NT2/D1 (cell line): ENCODE results near the gene CEP41.

ENCODE experiments used
- DNase-seq: peaks from one replicate; pipeline ENCODE4 v3.0.0-alpha.2; 2011; ENCODE audit warnings: low read depth, low spot score
- H3K27me3 ChIP-seq: 2 replicates; pipeline ENCODE4 v1.6.0; 2011; ENCODE audit warnings: mild to moderate bottlenecking; ENCODE audit not compliant: insufficient read length, insufficient read depth
- H3K36me3 ChIP-seq: 2 replicates; pipeline ENCODE4 v1.6.1; 2011; ENCODE audit warnings: mild to moderate bottlenecking, low read length, mixed read lengths; ENCODE audit not compliant: insufficient read depth, insufficient read length
- H3K4me1 ChIP-seq: 2 replicates; pipeline ENCODE4 v1.5.1; 2011; ENCODE audit not compliant: insufficient read depth, insufficient read length
- H3K4me3 ChIP-seq: 2 replicates; pipeline ENCODE4 v1.5.1; 2011; ENCODE audit warnings: low read depth; ENCODE audit not compliant: insufficient read length
- H3K9ac ChIP-seq: 2 replicates; pipeline ENCODE4 v1.6.0; 2011; ENCODE audit warnings: low read depth; ENCODE audit not compliant: insufficient read length
- H3K9me3 ChIP-seq: 2 replicates; pipeline ENCODE4 v1.5.1; 2011; ENCODE audit warnings: mild to moderate bottlenecking, low read length; ENCODE audit not compliant: insufficient read depth
- SUZ12 ChIP-seq: IDR thresholded peaks from 2 replicates; pipeline ENCODE4 v1.6.1; 2011; ENCODE audit not compliant: insufficient read length, insufficient read depth; ENCODE audit errors: extremely low read depth
- YY1 ChIP-seq: IDR thresholded peaks from 2 replicates; pipeline ENCODE4 v1.6.1; 2011; ENCODE audit not compliant: insufficient read length, insufficient read depth
- ZNF274 ChIP-seq: IDR thresholded peaks from 2 replicates; pipeline ENCODE4 v1.6.1; 2011; ENCODE audit warnings: mild to moderate bottlenecking, low read depth, low read length

The CEP41 gene

DNA sequence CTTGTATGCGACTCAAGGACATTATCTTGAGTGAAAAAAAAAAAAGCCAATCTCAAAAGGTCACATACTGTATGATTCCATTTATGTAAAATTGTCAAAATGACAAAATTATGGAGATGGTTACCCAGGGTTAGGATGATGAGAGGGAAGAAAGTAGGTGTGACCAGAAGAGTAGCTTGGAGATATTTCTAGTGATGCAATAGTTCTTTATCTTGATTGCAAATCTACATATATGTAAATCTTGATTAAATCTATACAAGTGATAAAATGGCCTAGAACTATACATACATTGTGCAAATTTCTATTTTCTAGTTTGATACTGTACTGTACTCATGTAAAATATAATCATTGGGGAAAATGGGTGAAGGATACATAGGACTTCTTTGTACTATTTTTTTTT, 4.6 kb downstream of the CEP41 start:
- Histone ChIP-seq H3K4me3 (no peak overlapping the region), H3K27me3 (no peaks in the 10 kb centered on the region), H3K4me1 (no peaks in the 10 kb centered on the region), H3K36me3 (peaks cover 4% of the 10 kb centered on the region), H3K9ac (no peak overlapping the region), H3K9me3 (no peaks in the 10 kb centered on the region; the same call in 1 of the 2 replicates)
- DNase-seq: no peak
- TF ChIP-seq ZNF274: no peak
- TF ChIP-seq SUZ12: no peak
- TF ChIP-seq YY1: no peak

- Histone ChIP-seq H3K36me3 (peaks cover 4% of the 10 kb centered on the region), H3K4me1 (no peaks in the 10 kb centered on the region), H3K27me3 (no peaks in the 10 kb centered on the region), H3K9me3 (no peaks in the 10 kb centered on the region; the same call in 1 of the 2 replicates), H3K4me3 (no peak overlapping the region), H3K9ac (no peak overlapping the region)
- TF ChIP-seq YY1: no peak
- TF ChIP-seq SUZ12: no peak
- TF ChIP-seq ZNF274: no peak
- no peak for DNase-seq
These were observed 5.4 kb downstream of the CEP41 start for GRCh38 chr7:130435311-130435854.

- no peaks in the 10 kb centered on the region for H3K27me3 ChIP-seq
- no peaks in the 10 kb centered on the region for H3K4me1 ChIP-seq
- no peaks in the 10 kb centered on the region for H3K9me3 ChIP-seq
- H3K9ac ChIP-seq: no peak overlapping the region
- no peak overlapping the region for H3K4me3 ChIP-seq
- H3K36me3 ChIP-seq: no peaks in the 10 kb centered on the region
- TF ChIP-seq YY1 (no peak), ZNF274 (no peak), SUZ12 (no peak)
- DNase-seq: no peak
These were observed 7.5 kb downstream of the CEP41 start for GRCh38 chr7:130433301-130433700.

DNA sequence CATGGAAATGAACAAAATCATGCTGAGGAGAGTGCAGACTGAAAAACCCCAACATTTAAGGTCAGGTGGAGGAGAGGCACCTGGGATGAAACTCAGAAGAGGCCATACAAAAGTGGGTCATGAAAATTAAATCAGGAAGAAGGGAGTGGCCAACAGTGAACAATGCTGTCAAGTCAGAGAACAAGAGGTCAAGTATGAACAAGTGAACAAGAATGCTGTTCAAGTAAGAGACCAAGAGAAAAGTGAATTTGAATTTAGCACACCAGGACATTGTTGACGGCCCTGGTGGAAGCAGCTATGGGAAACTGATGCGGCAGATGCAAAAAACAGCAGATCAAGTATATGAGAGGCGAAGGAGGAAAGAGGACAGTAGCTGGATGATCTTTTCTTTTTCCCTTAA, 7.9 kb downstream of the CEP41 start:
- TF ChIP-seq YY1: no peak
- no peak overlapping the region for H3K4me3 ChIP-seq
- DNase-seq: no peak

GRCh38 chr7:130430841-130431666, 9.8 kb downstream of the CEP41 start:
- Histone ChIP-seq H3K9ac (no peak overlapping the region), H3K36me3 (peaks cover 4% of the 10 kb centered on the region), H3K4me3 (no peak overlapping the region), H3K27me3 (no peaks in the 10 kb centered on the region), H3K4me1 (no peaks in the 10 kb centered on the region), H3K9me3 (no peaks in the 10 kb centered on the region)
- no peak for TF ChIP-seq ZNF274
- no peak for TF ChIP-seq SUZ12
- TF ChIP-seq YY1: no peak
- DNase-seq: no peak

More for the DNA sequence above, 7.9 kb downstream of the CEP41 start:
- Histone ChIP-seq H3K36me3 (no peaks in the 10 kb centered on the region), H3K9me3 (no peaks in the 10 kb centered on the region), H3K27me3 (no peaks in the 10 kb centered on the region), H3K9ac (no peak overlapping the region), H3K4me1 (no peaks in the 10 kb centered on the region)

DNA sequence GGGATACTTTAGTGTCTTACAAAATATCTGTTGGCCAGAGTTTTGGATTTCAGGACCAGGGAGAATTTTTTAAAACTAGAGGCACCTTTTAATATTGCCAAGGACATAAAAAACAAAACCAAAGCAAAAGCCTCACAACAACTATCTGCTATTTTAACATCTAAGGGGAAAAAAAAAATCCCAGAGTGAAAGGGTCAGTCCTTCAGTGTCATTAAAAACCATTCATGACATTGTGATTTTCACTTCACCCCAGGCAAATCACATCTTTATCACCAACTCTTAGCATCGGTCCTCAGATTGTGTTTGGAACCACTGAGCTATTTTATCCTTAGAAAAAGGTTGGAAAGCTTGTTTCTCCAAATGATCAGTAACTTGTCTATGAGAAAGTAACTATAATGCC, 10.7 kb downstream of the CEP41 start:
- Histone ChIP-seq H3K27me3 (no peaks in the 10 kb centered on the region), H3K4me1 (no peaks in the 10 kb centered on the region), H3K9ac (no peak overlapping the region), H3K9me3 (no peaks in the 10 kb centered on the region), H3K36me3 (peaks cover 4% of the 10 kb centered on the region), H3K4me3 (no peak overlapping the region)
- no peak for DNase-seq
- TF ChIP-seq YY1 (no peak), SUZ12 (no peak), ZNF274 (no peak)

- no peak overlapping the region for H3K9ac ChIP-seq
- H3K4me3 ChIP-seq: no peak overlapping the region
- H3K27me3 ChIP-seq: no peaks in the 10 kb centered on the region
- peaks cover 4% of the 10 kb centered on the region for H3K36me3 ChIP-seq
- no peaks in the 10 kb centered on the region for H3K4me1 ChIP-seq
- no peak for DNase-seq
- H3K9me3 ChIP-seq: no peaks in the 10 kb centered on the region
- TF ChIP-seq YY1 (no peak), ZNF274 (no peak), SUZ12 (no peak)
These were observed 11.8 kb downstream of the CEP41 start for GRCh38 chr7:130429019-130429418.
